NCI-H446 treated with DMSO at 0.1 percent for 48 hours (cell line): ENCODE measurements around the gene ZBTB20.
A peak's percentile ranks its signal among the peaks of the same experiment; 100 is the strongest.

ENCODE experiments used
- DNase-seq: peaks from one replicate; lab custom pipeline; 2025; lab: John Stamatoyannopoulos, UW

ZBTB20 gene

GRCh38 chr3:115087512-115087911 is 59.6 kb downstream of the ZBTB20 start:
- no peak for DNase-seq

- DNase-seq, result peak; percentile 41
These were observed 60.7 kb downstream of the ZBTB20 start for GRCh38 chr3:115086344-115086743.

GRCh38 chr3:115085197-115085865 is 61.8 kb downstream of the ZBTB20 start:
- peak; percentile 99 for DNase-seq

GRCh38 chr3:115084686-115085085 is 62.4 kb downstream of the ZBTB20 start:
- DNase-seq, result peak; percentile 65

- DNase-seq, result no peak
These were observed 64.8 kb downstream of the ZBTB20 start for GRCh38 chr3:115082260-115082659.

GRCh38 chr3:115081444-115081843 is 65.6 kb downstream of the ZBTB20 start:
- DNase-seq, result peak; percentile 27

- DNase-seq, result no peak
These were observed 69.4 kb downstream of the ZBTB20 start for GRCh38 chr3:115077501-115078250.

GRCh38 chr3:115074502-115074901 is 72.6 kb downstream of the ZBTB20 start:
- no peak for DNase-seq

GRCh38 chr3:115072265-115073021 is 74.6 kb downstream of the ZBTB20 start:
- peak; percentile 48 for DNase-seq

- DNase-seq, result no peak
These were observed 75.5 kb downstream of the ZBTB20 start for GRCh38 chr3:115071601-115072000.

GRCh38 chr3:115071166-115071565 is 75.9 kb downstream of the ZBTB20 start:
- DNase-seq, result no peak

GRCh38 chr3:115068799-115069198 is 78.3 kb downstream of the ZBTB20 start:
- DNase-seq, result no peak

- no peak for DNase-seq
These were observed 84.6 kb downstream of the ZBTB20 start for GRCh38 chr3:115062412-115062956.

GRCh38 chr3:115062009-115062408 is 85.1 kb downstream of the ZBTB20 start:
- DNase-seq, result no peak

GRCh38 chr3:115052906-115053305 is 94.2 kb downstream of the ZBTB20 start:
- DNase-seq, result no peak

- DNase-seq, result no peak
These were observed 104.7 kb downstream of the ZBTB20 start for GRCh38 chr3:115042351-115042750.

- DNase-seq, result peak; percentile 52
These were observed 106.3 kb downstream of the ZBTB20 start for GRCh38 chr3:115040673-115041286.

- no peak for DNase-seq
These were observed 106.8 kb downstream of the ZBTB20 start for GRCh38 chr3:115040246-115040645.

GRCh38 chr3:115038817-115039216 is 108.3 kb downstream of the ZBTB20 start:
- DNase-seq, result no peak

GRCh38 chr3:115022835-115023398 is 124.2 kb downstream of the ZBTB20 start:
- no peak for DNase-seq

- DNase-seq, result no peak
These were observed 124.9 kb downstream of the ZBTB20 start for GRCh38 chr3:115022199-115022598.

GRCh38 chr3:115021061-115021460 is 126.0 kb downstream of the ZBTB20 start:
- DNase-seq, result no peak
